Left ventricle myocardium inferior (tissue), 1 donor: ENCODE data around the gene FAF2. TPM values are rescaled to one million over a fixed set of nuclear protein-coding genes. Genes with fewer than 3 reads are reported as not detected.

Source experiments
- DNase-seq: peaks from one replicate; pipeline ENCODE4 v3.0.0-alpha.2; 2020
- H3K27ac ChIP-seq: fragments of 200-600 bp; replicated peaks from 2 replicates; pipeline ENCODE4 v1.8.0; 2021
- H3K27me3 ChIP-seq: fragments of 200-600 bp; 2 replicates; pipeline ENCODE4 v1.8.0; 2021; ENCODE audit warnings: low read depth
- H3K36me3 ChIP-seq: fragments of 200-600 bp; 2 replicates; pipeline ENCODE4 v1.8.0; 2021
- H3K4me1 ChIP-seq: fragments of 200-600 bp; 2 replicates; pipeline ENCODE4 v1.8.0; 2021
- H3K4me3 ChIP-seq: fragments of 200-600 bp; 2 replicates; pipeline ENCODE4 v1.8.0; 2021; ENCODE audit warnings: mild to moderate bottlenecking, moderate library complexity
- H3K9me3 ChIP-seq: fragments of 200-600 bp; replicated peaks from 2 replicates; pipeline ENCODE4 v1.8.0; 2021
- CTCF ChIP-seq: fragments of 200-600 bp; IDR thresholded peaks from 2 replicates; pipeline ENCODE4 v1.8.0; 2021; ENCODE audit warnings: antibody characterized with exemption, mild to moderate bottlenecking, borderline replicate concordance
- intact Hi-C: fragments of 100-400 bp; cut with micrococcal nuclease; formaldehyde crosslinking; loops from one replicate; pipeline ENCODE4 v1.11.0; 2022
- total RNA-seq: library from RNA; stranded (reverse); fragmentation: NEBNext Ultra II Directional; extraction: Animal tissue kit (Norgen Biotek cat#: 25700); gene quantifications from one replicate; pipeline ENCODE4 v1.2.1, GENCODE V29; 2021
- donor health status: DM: no; HTN: yes; CAD: no; lungs with severe emphysema.

Gene FAF2
- total RNA-seq, 1 donor from 2014 or later, result 13.0 TPM

GRCh38 chr5:176514244-176514950 lies 66.2 kb downstream of the FAF2 start:
- DNase-seq, result no peak
- Histone ChIP-seq H3K27me3 (no peaks in the 10 kb centered on the region), H3K4me1 (no peaks in the 10 kb centered on the region), H3K36me3 (peaks cover 3% of the 10 kb centered on the region), H3K9me3 (no peaks in the 10 kb centered on the region), H3K4me3 (no peak overlapping the region), H3K27ac (no peak overlapping the region)
- TF ChIP-seq CTCF, result no peak
- intact Hi-C loops, result no loop called here

DNA sequence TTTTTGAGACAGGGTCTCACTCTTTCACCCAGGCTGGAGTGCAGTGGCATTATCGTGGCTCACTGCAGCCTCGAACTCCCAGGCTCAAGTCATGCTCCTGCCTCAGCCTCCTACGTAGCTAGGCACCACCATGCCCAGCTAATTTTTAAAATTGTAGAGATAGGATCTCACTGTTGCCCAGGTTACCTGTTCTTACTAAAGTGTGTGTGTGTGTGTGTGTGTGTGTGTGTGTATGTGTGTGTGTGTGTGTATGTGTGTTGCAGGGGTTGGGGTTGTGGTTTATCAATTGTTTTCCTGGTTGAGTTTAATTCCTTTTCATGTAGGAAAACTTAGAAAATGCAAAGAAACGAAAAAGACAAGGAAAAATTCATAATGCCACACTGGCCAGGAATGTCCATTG lies 67.2 kb downstream of the FAF2 start:
- Histone ChIP-seq H3K27ac (no peak overlapping the region), H3K9me3 (no peaks in the 10 kb centered on the region), H3K27me3 (no peaks in the 10 kb centered on the region), H3K4me1 (no peaks in the 10 kb centered on the region), H3K4me3 (no peak overlapping the region), H3K36me3 (no peaks in the 10 kb centered on the region)
- no peak for TF ChIP-seq CTCF
- intact Hi-C loops, result no loop called here
- DNase-seq, result no peak

GRCh38 chr5:176517053-176517661 lies 69.0 kb downstream of the FAF2 start:
- TF ChIP-seq CTCF, result no peak
- intact Hi-C loops, result no loop called here
- no peak overlapping the region for H3K27ac ChIP-seq
- no peaks in the 10 kb centered on the region for H3K4me1 ChIP-seq
- H3K9me3 ChIP-seq, result no peaks in the 10 kb centered on the region
- DNase-seq, result no peak
- no peaks in the 10 kb centered on the region for H3K36me3 ChIP-seq
- H3K27me3 ChIP-seq, result no peaks in the 10 kb centered on the region
- H3K4me3 ChIP-seq, result no peak overlapping the region

- H3K9me3 ChIP-seq, result no peaks in the 10 kb centered on the region
- intact Hi-C loops, result no loop called here
- H3K36me3 ChIP-seq, result no peaks in the 10 kb centered on the region
- H3K4me1 ChIP-seq, result no peaks in the 10 kb centered on the region
- H3K27me3 ChIP-seq, result no peaks in the 10 kb centered on the region
- no peak for DNase-seq
- H3K4me3 ChIP-seq, result no peak overlapping the region
- no peak for TF ChIP-seq CTCF
- no peak overlapping the region for H3K27ac ChIP-seq
These were observed 71.9 kb downstream of the FAF2 start for GRCh38 chr5:176519810-176520720.

- Histone ChIP-seq H3K36me3 (no peaks in the 10 kb centered on the region), H3K27ac (no peak overlapping the region), H3K4me1 (no peaks in the 10 kb centered on the region), H3K9me3 (no peaks in the 10 kb centered on the region), H3K4me3 (no peak overlapping the region), H3K27me3 (no peaks in the 10 kb centered on the region)
- intact Hi-C loops, result no loop called here
- DNase-seq, result no peak
- TF ChIP-seq CTCF, result no peak
These were observed 73.1 kb downstream of the FAF2 start for GRCh38 chr5:176521286-176521685.
